Subcutaneous abdominal adipose tissue (tissue), 5 donors: ENCODE results near the gene ACOT6.

ENCODE experiments used
- H3K27ac ChIP-seq: one replicate; pipeline ENCODE4 v1.7.0; 2013; ENCODE audit warnings: low read depth, mild to moderate bottlenecking, inconsistent platforms, low read length, moderate library complexity
- H3K27me3 ChIP-seq, 5 donors: one replicate each; pipeline ENCODE4 v1.7.0; 2013; ENCODE audit warnings: low read length in 5 of 5, inconsistent platforms in 1 of 5; ENCODE audit not compliant: control insufficient read depth in 5 of 5, insufficient read depth in 4 of 5
- H3K36me3 ChIP-seq, 5 donors: one replicate each; pipeline ENCODE4 v1.7.0; 2013; ENCODE audit warnings: low read length in 5 of 5; ENCODE audit not compliant: control insufficient read depth in 5 of 5, insufficient read depth in 5 of 5
- H3K4me1 ChIP-seq, 5 donors: one replicate each; pipeline ENCODE4 v1.7.0; 2013; ENCODE audit warnings: low read length in 5 of 5, mild to moderate bottlenecking in 3 of 5, moderate library complexity in 1 of 5; ENCODE audit not compliant: control insufficient read depth in 5 of 5, insufficient read depth in 5 of 5
- H3K4me3 ChIP-seq, 5 donors: one replicate each; pipeline ENCODE4 v1.7.0; 2013; ENCODE audit warnings: low read length in 5 of 5, low read depth in 1 of 5
- H3K9ac ChIP-seq, 5 donors: one replicate each; pipeline ENCODE4 v1.7.0; 2013; ENCODE audit warnings: low read length in 5 of 5, mild to moderate bottlenecking in 4 of 5, moderate library complexity in 3 of 5
- H3K9me3 ChIP-seq, 5 donors: one replicate each; pipeline ENCODE4 v1.7.0; 2013; ENCODE audit warnings: low read length in 5 of 5; ENCODE audit not compliant: control insufficient read depth in 5 of 5
- donor health status: healthy.
- donor health status: healthy.
- donor health status: healthy.
- donor health status: healthy.
- donor health status: healthy.

ACOT6 gene

DNA sequence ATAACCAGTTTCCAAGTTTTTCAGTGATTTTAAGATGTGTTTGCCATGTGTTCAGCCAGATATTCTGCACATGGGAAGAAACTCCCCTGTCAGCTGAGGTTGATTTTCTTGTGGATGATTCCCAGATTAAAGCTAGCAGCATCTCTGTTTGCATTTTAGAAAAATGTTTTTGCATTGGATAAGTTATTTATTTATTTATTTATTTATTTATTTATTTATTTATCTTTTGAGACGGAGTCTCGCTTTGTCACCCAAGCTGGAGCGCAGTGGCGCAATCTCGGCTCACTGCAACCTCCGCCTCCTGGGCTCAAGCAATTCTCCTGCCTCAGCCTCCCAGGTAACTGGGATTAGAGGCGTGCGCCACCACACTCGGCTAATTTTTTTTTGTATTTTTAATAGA is 17.8 kb upstream of the ACOT6 start:
- H3K9ac ChIP-seq, result no peak overlapping the region
- H3K36me3 ChIP-seq, result peaks cover 0 to 6% (median 5%) of the 10 kb centered on the region in 5 donors

DNA sequence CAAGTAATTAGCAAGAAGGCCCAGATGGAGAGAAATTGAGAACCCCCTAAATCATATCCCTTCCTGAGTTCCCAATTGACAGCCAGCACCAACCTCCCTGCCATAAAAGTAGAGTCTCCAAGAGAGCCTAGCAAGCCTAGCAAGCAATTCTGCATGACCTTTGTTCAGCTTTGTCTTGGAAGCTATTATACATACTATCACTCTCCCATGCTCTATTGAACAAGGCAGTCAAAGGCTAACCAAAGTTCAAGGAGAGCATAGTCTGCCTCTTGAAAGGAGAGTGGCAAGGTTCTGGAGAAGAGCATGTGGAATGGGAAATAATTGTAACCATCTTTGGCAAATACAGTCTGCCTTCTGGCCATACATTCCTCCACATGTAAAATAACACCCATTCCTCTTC is 12.8 kb upstream of the ACOT6 start:
- Histone ChIP-seq H3K4me1 (peaks cover 0 to 14% (median 9%) of the 10 kb centered on the region in 5 donors), H3K9me3 (no peaks in the 10 kb centered on the region), H3K27ac (no peak overlapping the region), H3K36me3 (peaks cover 0 to 6% (median 5%) of the 10 kb centered on the region in 5 donors), H3K27me3 (no peaks in the 10 kb centered on the region), H3K9ac (no peak overlapping the region), H3K4me3 (no peak overlapping the region)

More for the DNA sequence above, 17.8 kb upstream of the ACOT6 start:
- Histone ChIP-seq H3K4me1 (peaks cover 0 to 31% (median 20%) of the 10 kb centered on the region in 5 donors), H3K27ac (no peak overlapping the region), H3K27me3 (no peaks in the 10 kb centered on the region), H3K4me3 (no peak overlapping the region), H3K9me3 (no peaks in the 10 kb centered on the region)

DNA sequence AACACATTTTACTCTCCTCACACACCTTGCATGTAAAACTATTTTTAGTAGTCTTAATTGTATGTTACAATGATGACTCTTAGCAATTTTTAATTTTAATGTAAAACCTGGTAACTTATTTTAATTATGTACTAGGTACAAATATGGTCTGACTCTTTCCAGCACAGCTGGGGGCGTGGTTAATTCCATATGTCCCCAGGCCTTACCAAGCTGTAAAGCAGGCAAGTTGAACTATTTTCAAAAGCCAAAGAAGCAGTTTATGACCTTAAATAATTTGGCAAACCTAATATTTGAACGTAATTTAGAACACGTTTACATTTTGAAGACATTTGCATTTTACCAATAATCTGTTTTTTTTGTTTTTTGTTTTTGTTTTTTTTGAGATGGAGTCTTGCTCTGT is 9.3 kb upstream of the ACOT6 start:
- Histone ChIP-seq H3K9me3 (no peaks in the 10 kb centered on the region), H3K27ac (no peak overlapping the region), H3K4me1 (peaks cover 0 to 14% (median 9%) of the 10 kb centered on the region in 5 donors), H3K9ac (no peak overlapping the region), H3K36me3 (no peaks in the 10 kb centered on the region), H3K4me3 (no peak overlapping the region), H3K27me3 (no peaks in the 10 kb centered on the region)

DNA sequence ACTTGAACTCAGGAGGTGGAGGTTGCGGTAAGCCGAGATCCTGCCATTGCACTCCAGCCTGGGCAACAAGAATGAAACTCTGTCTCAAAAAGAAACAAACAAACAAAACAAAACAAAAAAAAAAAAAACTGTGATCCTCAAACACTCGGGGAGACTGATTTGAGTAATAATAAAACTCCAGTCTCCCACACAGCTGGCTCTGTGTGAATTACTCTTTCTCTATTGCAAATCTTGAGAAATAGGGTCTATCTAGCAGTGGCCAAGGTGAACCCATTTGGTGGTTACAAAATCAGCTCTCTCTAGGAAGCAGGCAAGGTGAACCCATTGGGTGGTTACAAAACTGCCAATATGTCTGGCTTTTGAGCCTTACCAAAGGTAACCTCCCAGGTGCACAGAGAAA is 6.0 kb upstream of the ACOT6 start:
- H3K9me3 ChIP-seq, result peaks cover 0 to 4% (median 0%) of the 10 kb centered on the region in 5 donors
- no peaks in the 10 kb centered on the region for H3K27me3 ChIP-seq
- H3K36me3 ChIP-seq, result no peaks in the 10 kb centered on the region
- H3K4me1 ChIP-seq, result peaks cover 0 to 6% (median 0%) of the 10 kb centered on the region in 5 donors
- no peak overlapping the region for H3K27ac ChIP-seq
- no peak overlapping the region for H3K4me3 ChIP-seq
- H3K9ac ChIP-seq, result no peak overlapping the region

DNA sequence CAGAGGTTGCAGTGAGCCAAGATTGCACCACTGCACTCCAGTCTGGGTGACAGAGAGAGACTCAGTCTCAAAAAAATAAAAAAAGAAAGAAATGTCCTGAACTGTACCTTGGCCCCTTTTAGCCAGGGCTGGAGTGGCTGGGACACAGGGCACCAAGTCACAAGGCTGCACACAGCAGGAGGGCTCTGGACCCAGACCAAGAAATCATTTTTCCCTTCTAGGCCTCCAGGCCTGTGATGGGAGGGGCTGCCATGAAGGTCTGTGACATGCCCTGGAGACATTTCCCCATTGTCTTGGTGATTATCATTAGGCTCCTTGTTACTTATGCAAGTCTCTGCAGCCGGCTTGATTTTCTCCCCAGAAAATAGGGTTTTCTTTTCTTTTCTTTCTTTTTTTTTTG is 5.1 kb upstream of the ACOT6 start:
- Histone ChIP-seq H3K4me1 (peaks cover 0 to 12% (median 6%) of the 10 kb centered on the region in 5 donors), H3K36me3 (no peaks in the 10 kb centered on the region), H3K27me3 (no peaks in the 10 kb centered on the region)

DNA sequence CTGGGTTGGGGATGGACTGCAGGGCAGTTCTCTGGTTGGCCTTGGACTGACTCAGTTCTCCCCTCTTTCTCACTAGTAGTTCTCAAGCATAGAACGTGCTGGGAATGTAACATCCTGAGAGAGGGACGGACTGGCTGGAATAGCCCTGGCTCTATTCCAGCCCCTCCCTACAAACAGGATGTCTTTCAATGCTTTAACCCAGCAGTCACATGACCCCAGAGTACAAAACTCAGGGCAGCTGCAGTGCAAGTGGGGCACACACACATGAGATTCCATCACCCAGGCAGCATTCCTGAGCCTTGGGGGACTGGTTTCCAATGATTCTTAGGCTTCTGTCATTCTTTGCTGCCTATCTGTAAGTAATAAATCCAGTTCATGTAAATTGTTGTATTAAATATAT is 1.6 kb upstream of the ACOT6 start:
- Histone ChIP-seq H3K4me3 (no peak overlapping the region), H3K27ac (no peak overlapping the region), H3K27me3 (no peaks in the 10 kb centered on the region), H3K4me1 (peaks cover 0 to 22% (median 15%) of the 10 kb centered on the region in 5 donors), H3K9ac (no peak overlapping the region), H3K9me3 (peaks cover 0 to 4% (median 0%) of the 10 kb centered on the region in 5 donors), H3K36me3 (no peaks in the 10 kb centered on the region)

More for the DNA sequence above, 5.1 kb upstream of the ACOT6 start:
- Histone ChIP-seq H3K27ac (no peak overlapping the region), H3K9ac (no peak overlapping the region), H3K9me3 (peaks cover 0 to 4% (median 0%) of the 10 kb centered on the region in 5 donors), H3K4me3 (no peak overlapping the region)

DNA sequence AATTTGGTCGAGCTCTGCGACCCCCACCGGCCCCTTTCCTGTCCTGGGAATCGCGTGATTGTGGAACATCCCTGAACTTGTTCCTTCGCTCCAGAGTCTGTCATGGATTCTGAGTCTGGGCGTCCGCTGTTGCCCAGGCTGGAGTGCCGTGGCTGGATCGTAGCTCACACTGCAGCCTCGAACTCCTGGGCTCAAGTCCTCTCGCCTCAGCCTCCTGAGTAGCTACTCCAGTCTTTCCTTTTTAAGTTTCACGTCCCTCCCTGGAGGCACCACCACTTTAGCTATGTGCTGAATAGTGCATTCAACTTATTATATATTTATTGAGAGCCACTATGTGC is 698 bp downstream of the ACOT6 start:
- Histone ChIP-seq H3K9me3 (peaks cover 0 to 4% (median 0%) of the 10 kb centered on the region in 5 donors), H3K36me3 (no peaks in the 10 kb centered on the region), H3K27me3 (no peaks in the 10 kb centered on the region), H3K4me1 (peaks cover 0 to 22% (median 15%) of the 10 kb centered on the region in 5 donors), H3K9ac (peak overlapping the region in 3 of 5 donors; percentile 16 to 66 (median 41)), H3K4me3 (peak overlapping the region; percentile 71 to 87 (median 80)), H3K27ac (peak overlapping the region; percentile 72)

DNA sequence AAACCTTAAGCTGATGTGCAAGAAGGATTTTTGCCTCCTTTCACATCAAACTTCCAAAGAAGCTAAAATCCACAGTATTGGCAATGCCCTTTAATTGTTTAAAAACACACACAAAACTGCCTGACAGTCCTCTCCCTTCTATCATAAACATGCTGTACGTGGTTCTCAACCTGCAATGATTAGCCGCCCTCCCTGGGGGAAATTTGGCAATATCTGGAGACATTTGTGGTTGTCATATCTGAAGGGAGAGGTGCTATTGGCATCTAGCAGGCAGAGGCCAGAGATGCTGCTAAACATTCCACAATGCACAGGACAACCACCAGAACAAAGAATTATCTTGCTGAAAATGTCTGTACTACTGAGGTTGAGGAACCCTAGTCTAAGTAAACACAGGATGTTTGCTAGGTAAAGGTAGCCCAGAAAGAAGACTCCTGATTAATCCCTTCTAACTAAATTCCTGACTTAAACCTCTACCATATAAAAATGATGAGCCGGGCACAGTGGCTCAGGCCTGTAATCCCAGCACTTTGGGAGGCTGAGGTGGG is 1.2 kb downstream of the ACOT6 start:
- Histone ChIP-seq H3K27ac (peak overlapping the region; percentile 72), H3K4me1 (peaks cover 0 to 21% (median 15%) of the 10 kb centered on the region in 5 donors), H3K27me3 (no peaks in the 10 kb centered on the region), H3K9me3 (peaks cover 0 to 4% (median 0%) of the 10 kb centered on the region in 5 donors), H3K9ac (peak overlapping the region in 1 of 5 donors; percentile 66), H3K4me3 (peak overlapping the region; percentile 71 to 87 (median 80)), H3K36me3 (no peaks in the 10 kb centered on the region)

DNA sequence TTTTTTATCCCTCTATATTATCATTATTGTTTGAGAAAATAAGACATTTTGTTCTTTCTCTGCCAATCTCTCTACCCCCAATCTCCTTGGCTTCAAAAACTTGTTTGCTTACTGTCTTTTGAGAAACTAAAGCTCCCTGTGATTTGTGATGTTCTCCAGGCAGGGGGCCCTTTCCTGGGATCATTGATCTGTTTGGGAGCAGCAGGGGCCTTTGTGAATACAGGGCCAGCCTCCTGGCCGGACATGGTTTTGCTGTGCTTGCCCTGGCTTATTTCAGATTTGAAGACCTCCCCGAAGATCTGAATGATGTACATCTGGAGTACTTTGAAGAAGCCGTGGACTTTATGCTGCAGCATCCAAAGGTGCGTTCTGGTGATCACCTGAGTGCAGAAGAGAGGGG is 4.5 kb downstream of the ACOT6 start:
- no peaks in the 10 kb centered on the region for H3K27me3 ChIP-seq
- H3K4me3 ChIP-seq, result no peak overlapping the region
- H3K27ac ChIP-seq, result no peak overlapping the region
- no peaks in the 10 kb centered on the region for H3K9me3 ChIP-seq
- H3K4me1 ChIP-seq, result peaks cover 0 to 30% (median 22%) of the 10 kb centered on the region in 5 donors
- no peak overlapping the region for H3K9ac ChIP-seq
- no peaks in the 10 kb centered on the region for H3K36me3 ChIP-seq

DNA sequence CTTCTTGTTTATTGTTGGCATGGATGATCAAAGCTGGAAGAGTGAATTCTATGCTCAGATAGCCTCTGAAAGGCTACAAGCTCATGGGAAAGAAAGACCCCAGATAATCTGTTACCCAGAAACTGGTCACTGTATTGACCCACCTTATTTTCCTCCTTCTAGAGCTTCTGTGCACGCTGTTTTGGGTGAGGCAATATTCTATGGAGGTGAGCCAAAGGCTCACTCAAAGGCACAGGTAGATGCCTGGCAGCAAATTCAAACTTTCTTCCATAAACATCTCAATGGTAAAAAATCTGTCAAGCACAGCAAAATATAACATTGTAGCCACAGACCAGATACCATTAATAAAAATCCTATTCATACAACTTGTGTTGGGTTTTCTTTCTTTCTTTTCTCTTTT is 7.2 kb downstream of the ACOT6 start:
- Histone ChIP-seq H3K27me3 (no peaks in the 10 kb centered on the region), H3K9ac (no peak overlapping the region), H3K36me3 (no peaks in the 10 kb centered on the region), H3K4me1 (peaks cover 0 to 18% (median 8%) of the 10 kb centered on the region in 5 donors), H3K27ac (no peak overlapping the region), H3K9me3 (peaks cover 0 to 3% (median 0%) of the 10 kb centered on the region in 5 donors), H3K4me3 (no peak overlapping the region)
